Epithelial cell of proximal tubule (primary cell): ENCODE measurements around the gene TCF25. TPM values are rescaled to one million over a fixed set of nuclear protein-coding genes. Genes with fewer than 3 reads are reported as not detected.
A peak's percentile ranks its signal among the peaks of the same experiment; 100 is the strongest.
"Not testable (repeated sequence)": the region's sequence is repeated elsewhere in the genome, so short reads cannot be mapped to it uniquely, and the experiment has no call there.

Source experiments
- DNase-seq: peaks from one replicate; pipeline ENCODE4 v3.0.0-alpha.2; 2011; ENCODE audit warnings: low read depth
- H3K4me3 ChIP-seq: 2 replicates; pipeline ENCODE4 v1.5.1; 2011; ENCODE audit warnings: low read depth, mild to moderate bottlenecking, low read length
- total RNA-seq: library from RNA; depleted of rRNA; stranded (reverse); fragments of >200 nt; gene quantifications from 2 replicates; pipeline ENCODE4 v1.2.3, GENCODE V29; 2015
- TF ChIP-seq, protein P1 (sequence below): conservative IDR thresholded peaks from 2 replicates; pipeline ENCODE4 v1.5.1; 2012; ENCODE audit warnings: low read depth, mild to moderate bottlenecking, low read length

The TCF25 gene
- total RNA-seq, 1 donor from 2014 or later: 192 TPM

DNA sequence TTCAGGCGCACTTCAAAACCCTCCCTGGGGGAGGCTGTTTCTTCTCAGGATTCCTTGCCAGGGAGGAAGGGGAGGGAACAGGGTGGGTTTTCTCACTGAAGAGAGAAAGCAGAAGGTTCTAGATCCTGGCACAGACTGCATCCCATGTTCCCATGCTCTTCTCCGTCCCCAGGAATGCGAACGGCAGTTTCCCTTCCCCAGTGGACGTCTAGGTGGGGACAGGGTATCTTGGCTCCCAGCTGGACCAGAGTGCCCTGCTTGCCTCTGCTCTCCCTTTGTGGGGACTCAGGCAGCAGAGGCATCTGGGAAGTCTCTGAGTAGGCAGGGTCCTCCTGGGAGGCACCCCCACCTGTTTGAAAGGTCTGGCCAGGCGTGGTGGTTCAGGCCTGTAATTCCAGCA is 3.0 kb upstream of the TCF25 start:
- H3K4me3 ChIP-seq: no peak overlapping the region
- TF ChIP-seq, protein P1, sequence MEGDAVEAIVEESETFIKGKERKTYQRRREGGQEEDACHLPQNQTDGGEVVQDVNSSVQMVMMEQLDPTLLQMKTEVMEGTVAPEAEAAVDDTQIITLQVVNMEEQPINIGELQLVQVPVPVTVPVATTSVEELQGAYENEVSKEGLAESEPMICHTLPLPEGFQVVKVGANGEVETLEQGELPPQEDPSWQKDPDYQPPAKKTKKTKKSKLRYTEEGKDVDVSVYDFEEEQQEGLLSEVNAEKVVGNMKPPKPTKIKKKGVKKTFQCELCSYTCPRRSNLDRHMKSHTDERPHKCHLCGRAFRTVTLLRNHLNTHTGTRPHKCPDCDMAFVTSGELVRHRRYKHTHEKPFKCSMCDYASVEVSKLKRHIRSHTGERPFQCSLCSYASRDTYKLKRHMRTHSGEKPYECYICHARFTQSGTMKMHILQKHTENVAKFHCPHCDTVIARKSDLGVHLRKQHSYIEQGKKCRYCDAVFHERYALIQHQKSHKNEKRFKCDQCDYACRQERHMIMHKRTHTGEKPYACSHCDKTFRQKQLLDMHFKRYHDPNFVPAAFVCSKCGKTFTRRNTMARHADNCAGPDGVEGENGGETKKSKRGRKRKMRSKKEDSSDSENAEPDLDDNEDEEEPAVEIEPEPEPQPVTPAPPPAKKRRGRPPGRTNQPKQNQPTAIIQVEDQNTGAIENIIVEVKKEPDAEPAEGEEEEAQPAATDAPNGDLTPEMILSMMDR: no peak
- DNase-seq: no peak

DNA sequence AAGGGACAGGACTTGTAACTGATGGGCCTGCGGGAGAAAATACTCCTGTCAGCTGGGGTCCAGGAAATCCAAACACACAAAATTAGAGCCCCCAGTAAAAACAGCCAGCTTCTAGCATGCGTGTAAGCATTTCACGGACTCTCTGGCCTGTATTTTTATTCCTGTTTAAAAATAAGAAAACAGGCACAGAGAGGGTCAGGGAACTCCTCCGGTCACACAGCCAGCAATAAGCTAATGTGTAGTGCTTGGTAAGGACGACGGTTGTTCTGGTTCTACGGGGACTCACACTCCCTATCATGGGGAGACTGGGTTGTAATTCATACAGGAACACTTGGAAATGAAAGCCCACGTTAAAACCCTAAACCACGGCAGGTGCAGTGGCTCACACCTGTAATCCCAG is 1.5 kb upstream of the TCF25 start:
- no peak overlapping the region for H3K4me3 ChIP-seq
- TF ChIP-seq, protein P1: no peak
- no peak for DNase-seq

DNA sequence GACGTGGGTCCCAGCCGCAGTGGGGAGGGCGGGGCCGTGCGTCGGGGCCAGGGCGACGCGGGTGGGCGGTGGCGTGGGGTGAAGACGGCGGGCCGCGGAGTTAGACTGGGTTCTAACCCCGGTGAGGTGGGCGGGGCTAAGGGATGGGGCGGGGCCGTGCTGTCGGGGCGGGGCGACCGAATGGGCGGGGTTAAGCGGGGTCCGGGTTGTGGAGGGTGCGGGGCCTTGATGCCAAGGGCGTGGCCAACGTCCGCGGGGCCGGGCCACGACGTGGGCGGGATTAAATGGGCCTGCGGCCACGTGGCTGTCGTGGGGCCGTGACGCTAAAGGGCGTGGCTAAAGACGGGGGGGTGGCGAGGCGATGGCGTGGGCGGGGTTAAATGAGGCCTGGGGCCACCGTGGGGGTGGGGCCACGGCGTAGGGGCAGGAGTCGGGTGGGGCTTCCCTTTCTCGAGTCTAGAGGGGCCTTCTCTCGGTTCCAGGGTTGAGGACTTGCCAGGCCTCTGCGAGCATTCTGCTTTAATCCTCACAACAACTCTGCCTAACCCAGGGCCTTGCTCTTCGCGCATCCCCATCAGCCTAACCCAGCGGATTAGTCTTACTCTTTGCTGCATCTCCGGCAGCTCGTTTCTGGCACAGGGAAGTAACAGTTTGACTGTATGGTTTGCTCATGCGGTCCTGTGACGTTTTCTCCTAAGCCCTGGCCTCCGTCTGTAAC is 739 bp downstream of the TCF25 start:
- peak overlapping the region; percentile 98 for H3K4me3 ChIP-seq
- TF ChIP-seq, protein P1: no peak
- DNase-seq: peak; percentile 30

DNA sequence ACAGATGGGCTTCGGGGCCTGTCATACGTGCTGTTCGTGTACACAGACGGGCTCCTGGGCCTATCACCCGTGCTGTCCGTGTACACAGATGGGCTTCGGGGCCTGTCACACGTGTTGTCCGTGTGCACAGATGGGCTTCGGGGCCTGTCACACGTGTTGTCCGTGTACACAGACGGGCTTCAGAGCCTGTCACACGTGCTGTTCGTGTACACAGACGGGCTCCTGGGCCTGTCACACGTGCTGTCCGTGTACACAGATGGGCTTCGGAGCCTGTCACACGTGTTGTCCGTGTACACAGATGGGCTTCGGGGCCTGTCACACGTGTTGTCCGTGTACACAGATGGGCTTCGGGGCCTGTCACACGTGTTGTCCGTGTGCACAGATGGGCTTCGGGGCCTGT is 5.7 kb downstream of the TCF25 start:
- not testable (repeated sequence) for DNase-seq, H3K4me3 ChIP-seq

DNA sequence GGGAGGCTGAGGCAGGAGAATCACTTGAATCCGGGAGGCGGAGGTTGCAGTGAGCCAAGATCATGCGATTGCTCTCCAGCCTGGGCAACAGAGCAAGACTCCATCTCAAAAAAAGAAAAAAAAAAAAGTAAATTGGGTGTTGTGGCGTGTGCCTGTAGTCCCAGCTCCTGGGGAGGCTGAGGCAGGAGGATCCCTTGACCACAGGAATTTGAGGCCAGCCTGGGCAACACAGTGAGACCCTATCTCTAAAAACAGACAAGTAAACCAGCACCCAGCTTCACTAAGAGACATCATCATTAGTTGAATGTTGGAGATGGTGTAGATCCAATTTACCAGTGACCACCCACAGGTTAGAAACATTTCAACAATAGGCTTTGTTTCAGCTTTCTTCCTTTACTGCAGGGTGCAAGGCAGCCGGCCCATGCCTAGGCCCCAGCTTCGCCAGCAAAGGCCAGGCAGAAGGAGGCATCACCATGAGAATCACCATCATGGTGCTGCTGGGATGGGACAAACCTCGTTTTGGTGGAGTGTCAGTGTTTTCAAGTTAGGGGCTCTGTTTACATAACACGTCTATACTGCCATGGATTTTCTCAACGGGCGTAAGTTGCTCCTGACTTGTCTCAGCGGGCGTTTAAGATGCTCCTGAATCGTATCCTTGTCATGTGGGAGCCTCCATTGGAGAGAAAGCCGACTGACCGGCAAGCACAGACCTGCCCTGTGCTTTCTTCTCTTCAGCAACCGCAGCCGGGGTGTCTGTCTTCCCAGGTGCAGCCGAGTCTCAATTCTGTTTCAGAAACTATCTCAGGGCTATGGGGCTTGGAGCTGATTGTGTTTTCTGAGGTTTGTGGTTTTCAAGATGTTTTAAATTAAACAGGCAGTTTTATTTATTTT is 7.3 kb downstream of the TCF25 start:
- no peak overlapping the region for H3K4me3 ChIP-seq
- TF ChIP-seq, protein P1: no peak
- no peak for DNase-seq

DNA sequence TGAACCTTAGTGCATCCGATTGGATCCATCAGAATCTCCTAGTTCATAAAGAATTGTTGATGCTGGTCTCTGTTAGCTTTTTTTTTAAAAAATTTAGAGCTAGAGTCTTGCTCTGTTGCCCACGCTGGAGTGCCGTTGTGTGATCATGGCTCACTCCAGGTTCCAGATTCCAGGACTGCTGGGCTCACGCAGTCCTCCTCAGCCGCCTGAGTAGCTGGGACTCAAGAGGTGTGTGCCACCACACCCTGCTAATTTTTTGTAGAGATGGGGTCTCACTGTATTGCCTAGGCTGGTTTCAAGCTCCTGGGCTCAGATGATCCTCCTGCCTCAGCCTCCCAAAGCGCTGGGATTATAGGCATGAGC is 8.0 kb downstream of the TCF25 start:
- H3K4me3 ChIP-seq: no peak overlapping the region
- DNase-seq: no peak
- TF ChIP-seq, protein P1: no peak

DNA sequence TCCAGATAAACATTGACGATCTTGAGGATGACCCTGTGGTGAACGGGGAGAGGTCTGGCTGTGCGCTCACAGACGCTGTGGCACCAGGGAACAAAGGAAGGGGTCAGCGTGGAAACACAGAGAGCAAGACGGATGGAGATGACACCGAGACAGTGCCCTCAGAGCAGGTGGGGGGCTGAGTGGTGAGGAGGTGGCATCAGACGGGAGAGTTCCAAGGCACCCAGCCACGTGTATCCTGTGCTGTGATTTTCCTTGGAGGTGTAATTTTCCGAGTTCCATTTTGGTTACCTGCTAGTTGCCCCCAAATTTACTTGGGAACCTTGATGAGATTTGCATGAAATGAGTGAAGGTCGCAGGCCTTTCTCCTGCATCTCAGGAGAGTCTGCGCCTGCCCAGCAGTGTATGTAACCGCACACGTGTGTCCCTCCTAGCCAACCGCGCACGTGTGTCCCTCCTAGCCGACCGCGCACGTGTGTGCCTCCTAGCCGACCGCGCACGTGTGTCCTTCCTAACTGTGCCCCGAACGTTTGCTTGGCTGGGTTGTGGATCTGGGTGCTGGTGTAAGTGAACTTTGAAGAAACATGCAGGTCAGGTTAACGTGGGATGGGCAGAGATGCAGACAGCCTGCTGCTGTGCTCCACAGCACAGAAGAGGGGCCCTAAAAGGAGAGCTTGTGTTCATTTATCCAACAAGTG is 10.1 kb downstream of the TCF25 start:
- no peak overlapping the region for H3K4me3 ChIP-seq
- TF ChIP-seq, protein P1: no peak
- no peak for DNase-seq
